ENCODE results near the gene LRRC45. TPM values are rescaled to one million over a fixed set of nuclear protein-coding genes. Genes with fewer than 3 reads are reported as not detected.

The LRRC45 gene
- total and polyA plus RNA-seq, 2 donors (not counting 3 experiments of a cell fraction or from before 2014, with no cell fraction given), result 7.6 to 22.9 TPM

DNA sequence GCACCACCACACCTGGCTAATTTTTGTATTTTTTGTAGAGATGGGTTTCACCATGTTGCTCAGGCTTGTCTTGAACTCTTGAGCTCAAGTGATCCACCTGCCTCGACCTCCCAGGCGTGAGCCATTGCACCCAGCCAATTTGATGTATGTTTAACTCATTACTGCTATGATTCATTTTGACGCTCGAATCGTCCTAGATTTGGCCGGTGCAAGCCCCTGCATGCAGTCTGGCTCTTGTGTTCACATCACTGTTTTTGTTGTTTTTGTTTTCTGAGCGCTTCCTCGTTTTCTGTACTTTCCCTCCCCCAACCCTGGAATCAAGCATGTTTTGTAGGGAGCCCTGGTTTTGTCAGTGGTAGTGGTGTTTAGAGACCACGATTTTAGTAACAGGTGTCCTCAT, 50.3 kb downstream of the LRRC45 start:
- H3K9me3 ChIP-seq (replicated peaks; ENCODE audit: control insufficient read depth, insufficient read depth, low read length), result no peaks in the 10 kb centered on the region
- H3K27ac ChIP-seq (ENCODE audit: insufficient read depth, low read depth, low read length), result no peak overlapping the region
- no peaks in the 10 kb centered on the region for H3K79me2 ChIP-seq (ENCODE audit: control insufficient read depth, insufficient read depth, low read length)
- H3K4me1 ChIP-seq (ENCODE audit: control insufficient read depth, extremely low read depth, insufficient read depth, low read length), result no peaks in the 10 kb centered on the region
- H4K20me1 ChIP-seq (replicated peaks; ENCODE audit: control insufficient read depth, extremely low read depth, insufficient read depth, low read length), result no peaks in the 10 kb centered on the region
- no peaks in the 10 kb centered on the region for H3K9me1 ChIP-seq (replicated peaks; ENCODE audit: control insufficient read depth, extremely low read depth, insufficient read depth, low read length)
- no peaks in the 10 kb centered on the region for H3K36me3 ChIP-seq (ENCODE audit: control insufficient read depth in 2 of 2, extremely low read depth in 1 of 2, insufficient read depth in 2 of 2, low read length in 2 of 2)
- no peaks in the 10 kb centered on the region for H3K27me3 ChIP-seq (ENCODE audit: control insufficient read depth in 2 of 2, insufficient read depth in 2 of 2, low read length in 2 of 2)
- ChIA-PET CTCF (no interaction called here), POLR2A (interaction anchor here (0.6 kb wide), 1 partner anchor 31 kb away, joined by 4 read pairs; no protein-coding TSS in a partner anchor)
- intact Hi-C loops (cut with micrococcal nuclease), result no loop called here
- DNase-seq (ENCODE audit: low read depth, low spot score), result no peak
- no peak for FAIRE-seq
- H2AFZ ChIP-seq (ENCODE audit: low read depth, low read length), result no peak overlapping the region
- H3K9ac ChIP-seq (replicated peaks; ENCODE audit: extremely low read depth, insufficient read depth, low read length), result no peak overlapping the region
- BruUV-seq (replicated peaks), result no TSS peak
- dilution Hi-C loops (cut with MboI; ENCODE audit: extremely low pct_ligation_motif_present, low sequenced_read_pairs), result no loop called here
- TF ChIP-seq POLR2A (IDR thresholded peaks at IDR 0.05; ENCODE audit: low read depth, low read length) (no peak), GATA2 (IDR thresholded peaks at IDR 0.05; ENCODE audit: insufficient read depth, insufficient read length, low read depth, low read length) (no peak), FOS (IDR thresholded peaks at IDR 0.05; ENCODE audit: borderline replicate concordance, insufficient read depth, low read length) (no peak), POLR2AphosphoS5 (IDR thresholded peaks at IDR 0.05; ENCODE audit: insufficient read depth, low read depth, low read length) (no peak), MYC (IDR thresholded peaks at IDR 0.05; ENCODE audit: low read depth, low read length) (no peak), EZH2 (IDR thresholded peaks at IDR 0.05; ENCODE audit: borderline replicate concordance, low read depth, low read length, severe bottlenecking) (no peak), JUN (IDR thresholded peaks at IDR 0.05; ENCODE audit: borderline replicate concordance, insufficient read depth, insufficient read length, low read depth) (no peak)
- TF ChIP-seq, protein P1, sequence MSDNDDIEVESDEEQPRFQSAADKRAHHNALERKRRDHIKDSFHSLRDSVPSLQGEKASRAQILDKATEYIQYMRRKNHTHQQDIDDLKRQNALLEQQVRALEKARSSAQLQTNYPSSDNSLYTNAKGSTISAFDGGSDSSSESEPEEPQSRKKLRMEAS (IDR thresholded peaks at IDR 0.05; ENCODE audit: insufficient read depth, insufficient read length), result no peak
- TF ChIP-seq, protein P2, sequence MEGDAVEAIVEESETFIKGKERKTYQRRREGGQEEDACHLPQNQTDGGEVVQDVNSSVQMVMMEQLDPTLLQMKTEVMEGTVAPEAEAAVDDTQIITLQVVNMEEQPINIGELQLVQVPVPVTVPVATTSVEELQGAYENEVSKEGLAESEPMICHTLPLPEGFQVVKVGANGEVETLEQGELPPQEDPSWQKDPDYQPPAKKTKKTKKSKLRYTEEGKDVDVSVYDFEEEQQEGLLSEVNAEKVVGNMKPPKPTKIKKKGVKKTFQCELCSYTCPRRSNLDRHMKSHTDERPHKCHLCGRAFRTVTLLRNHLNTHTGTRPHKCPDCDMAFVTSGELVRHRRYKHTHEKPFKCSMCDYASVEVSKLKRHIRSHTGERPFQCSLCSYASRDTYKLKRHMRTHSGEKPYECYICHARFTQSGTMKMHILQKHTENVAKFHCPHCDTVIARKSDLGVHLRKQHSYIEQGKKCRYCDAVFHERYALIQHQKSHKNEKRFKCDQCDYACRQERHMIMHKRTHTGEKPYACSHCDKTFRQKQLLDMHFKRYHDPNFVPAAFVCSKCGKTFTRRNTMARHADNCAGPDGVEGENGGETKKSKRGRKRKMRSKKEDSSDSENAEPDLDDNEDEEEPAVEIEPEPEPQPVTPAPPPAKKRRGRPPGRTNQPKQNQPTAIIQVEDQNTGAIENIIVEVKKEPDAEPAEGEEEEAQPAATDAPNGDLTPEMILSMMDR (IDR thresholded peaks at IDR 0.05; ENCODE audit: extremely low read depth in 1 of 2, insufficient read depth in 1 of 2, low read depth in 1 of 2, low read length in 2 of 2), result no peak
- no peak overlapping the region for H3K4me3 ChIP-seq (replicated peaks in 1 of 3; ENCODE audit: insufficient read depth in 1 of 3, low read depth in 1 of 3, low read length in 3 of 3)
- H3K4me2 ChIP-seq (ENCODE audit: insufficient read depth, low read length), result no peak overlapping the region

Data from endothelial cell of umbilical vein (primary cell).